ENCODE results near the gene RPS27L.

The RPS27L gene

GRCh38 chr15:63185206-63185605 is 27.9 kb upstream of the RPS27L start:
- 83% methylated on average over 2 of the region's 2 CpGs for WGBS

GRCh38 chr15:63181648-63182047 is 24.4 kb upstream of the RPS27L start:
- no peak overlapping the region for H3K27ac ChIP-seq (ENCODE audit: low read depth, low read length)
- WGBS = 96% methylated on average over 2 of the region's 2 CpGs
- H3K4me1 ChIP-seq (ENCODE audit: insufficient read depth, low read length) = no peaks in the 10 kb centered on the region
- no peak overlapping the region for H3K4me3 ChIP-seq (ENCODE audit: low read length)
- H3K9me3 ChIP-seq (ENCODE audit: insufficient read depth, low read depth, low read length) = no peaks in the 10 kb centered on the region
- no peaks in the 10 kb centered on the region for H3K36me3 ChIP-seq (ENCODE audit: insufficient read depth, low read length)
- H3K9ac ChIP-seq (ENCODE audit: low read depth, low read length) = no peak overlapping the region
- H3K27me3 ChIP-seq (ENCODE audit: insufficient read depth, low read length) = no peaks in the 10 kb centered on the region

More at GRCh38 chr15:63185206-63185605, 27.9 kb upstream of the RPS27L start:
- Histone ChIP-seq H3K27me3 (ENCODE audit: insufficient read depth, low read length) (no peaks in the 10 kb centered on the region), H3K4me3 (ENCODE audit: low read length) (no peak overlapping the region), H3K36me3 (ENCODE audit: insufficient read depth, low read length) (no peaks in the 10 kb centered on the region), H3K4me1 (ENCODE audit: insufficient read depth, low read length) (peaks cover 8% of the 10 kb centered on the region), H3K9ac (ENCODE audit: low read depth, low read length) (no peak overlapping the region), H3K9me3 (ENCODE audit: insufficient read depth, low read depth, low read length) (no peaks in the 10 kb centered on the region), H3K27ac (ENCODE audit: low read depth, low read length) (no peak overlapping the region)

- Histone ChIP-seq H3K36me3 (ENCODE audit: insufficient read depth, low read length) (no peaks in the 10 kb centered on the region), H3K27ac (ENCODE audit: low read depth, low read length) (no peak overlapping the region), H3K27me3 (ENCODE audit: insufficient read depth, low read length) (no peaks in the 10 kb centered on the region), H3K9me3 (ENCODE audit: insufficient read depth, low read depth, low read length) (no peaks in the 10 kb centered on the region), H3K4me3 (ENCODE audit: low read length) (no peak overlapping the region), H3K4me1 (ENCODE audit: insufficient read depth, low read length) (no peaks in the 10 kb centered on the region), H3K9ac (ENCODE audit: low read depth, low read length) (no peak overlapping the region)
- 93% methylated on average over 1 of the region's 2 CpGs for WGBS
Measured at GRCh38 chr15:63180746-63181145, 23.5 kb upstream of the RPS27L start.

GRCh38 chr15:63178034-63178433 is 20.8 kb upstream of the RPS27L start:
- H3K9ac ChIP-seq (ENCODE audit: low read depth, low read length) = no peak overlapping the region
- H3K4me3 ChIP-seq (ENCODE audit: low read length) = no peak overlapping the region
- no peaks in the 10 kb centered on the region for H3K27me3 ChIP-seq (ENCODE audit: insufficient read depth, low read length)
- WGBS = 59% methylated on average over 5 of the region's 5 CpGs
- H3K36me3 ChIP-seq (ENCODE audit: insufficient read depth, low read length) = no peaks in the 10 kb centered on the region
- no peak overlapping the region for H3K27ac ChIP-seq (ENCODE audit: low read depth, low read length)
- H3K9me3 ChIP-seq (ENCODE audit: insufficient read depth, low read depth, low read length) = no peaks in the 10 kb centered on the region
- H3K4me1 ChIP-seq (ENCODE audit: insufficient read depth, low read length) = peaks cover 4% of the 10 kb centered on the region; the same call in 1 of the 2 replicates

GRCh38 chr15:63176302-63176701 is 19.0 kb upstream of the RPS27L start:
- H3K4me1 ChIP-seq (ENCODE audit: insufficient read depth, low read length) = peaks cover 9% of the 10 kb centered on the region; the same call in 1 of the 2 replicates
- H3K9me3 ChIP-seq (ENCODE audit: insufficient read depth, low read depth, low read length) = no peaks in the 10 kb centered on the region
- H3K36me3 ChIP-seq (ENCODE audit: insufficient read depth, low read length) = no peaks in the 10 kb centered on the region
- no peak overlapping the region for H3K4me3 ChIP-seq (ENCODE audit: low read length)
- H3K27ac ChIP-seq (ENCODE audit: low read depth, low read length) = no peak overlapping the region
- WGBS = 95% methylated on average over 3 of the region's 3 CpGs
- H3K9ac ChIP-seq (ENCODE audit: low read depth, low read length) = no peak overlapping the region
- H3K27me3 ChIP-seq (ENCODE audit: insufficient read depth, low read length) = no peaks in the 10 kb centered on the region

GRCh38 chr15:63172851-63173451 is 15.7 kb upstream of the RPS27L start:
- no peaks in the 10 kb centered on the region for H3K36me3 ChIP-seq (ENCODE audit: insufficient read depth, low read length)
- H3K4me3 ChIP-seq (ENCODE audit: low read length) = no peak overlapping the region
- WGBS = 80% methylated on average over 3 of the region's 3 CpGs
- H3K4me1 ChIP-seq (ENCODE audit: insufficient read depth, low read length) = peaks cover 9% of the 10 kb centered on the region; the same call in 1 of the 2 replicates
- H3K9me3 ChIP-seq (ENCODE audit: insufficient read depth, low read depth, low read length) = no peaks in the 10 kb centered on the region
- no peak overlapping the region for H3K27ac ChIP-seq (ENCODE audit: low read depth, low read length)
- no peaks in the 10 kb centered on the region for H3K27me3 ChIP-seq (ENCODE audit: insufficient read depth, low read length)
- H3K9ac ChIP-seq (ENCODE audit: low read depth, low read length) = no peak overlapping the region

- no peak overlapping the region for H3K9ac ChIP-seq (ENCODE audit: low read depth, low read length)
- H3K27ac ChIP-seq (ENCODE audit: low read depth, low read length) = no peak overlapping the region
- H3K4me3 ChIP-seq (ENCODE audit: low read length) = no peak overlapping the region
- no peaks in the 10 kb centered on the region for H3K9me3 ChIP-seq (ENCODE audit: insufficient read depth, low read depth, low read length)
- peaks cover 9% of the 10 kb centered on the region; the same call in 1 of the 2 replicates for H3K4me1 ChIP-seq (ENCODE audit: insufficient read depth, low read length)
- H3K27me3 ChIP-seq (ENCODE audit: insufficient read depth, low read length) = no peaks in the 10 kb centered on the region
- no peaks in the 10 kb centered on the region for H3K36me3 ChIP-seq (ENCODE audit: insufficient read depth, low read length)
- 85% methylated on average over 5 of the region's 5 CpGs for WGBS
Measured at GRCh38 chr15:63172376-63172775, 15.1 kb upstream of the RPS27L start.

- Histone ChIP-seq H3K27me3 (ENCODE audit: insufficient read depth, low read length) (no peaks in the 10 kb centered on the region), H3K36me3 (ENCODE audit: insufficient read depth, low read length) (no peaks in the 10 kb centered on the region), H3K4me3 (ENCODE audit: low read length) (no peak overlapping the region), H3K9me3 (ENCODE audit: insufficient read depth, low read depth, low read length) (no peaks in the 10 kb centered on the region), H3K4me1 (ENCODE audit: insufficient read depth, low read length) (peaks cover 16% of the 10 kb centered on the region), H3K27ac (ENCODE audit: low read depth, low read length) (no peak overlapping the region), H3K9ac (ENCODE audit: low read depth, low read length) (no peak overlapping the region)
- WGBS = 90% methylated on average over 2 of the region's 2 CpGs
Measured at GRCh38 chr15:63169788-63170187, 12.5 kb upstream of the RPS27L start.

- no peaks in the 10 kb centered on the region for H3K9me3 ChIP-seq (ENCODE audit: insufficient read depth, low read depth, low read length)
- no peak overlapping the region for H3K27ac ChIP-seq (ENCODE audit: low read depth, low read length)
- peaks cover 6% of the 10 kb centered on the region for H3K4me1 ChIP-seq (ENCODE audit: insufficient read depth, low read length)
- no peak overlapping the region for H3K9ac ChIP-seq (ENCODE audit: low read depth, low read length)
- 92% methylated on average over 2 of the region's 2 CpGs for WGBS
- no peaks in the 10 kb centered on the region for H3K27me3 ChIP-seq (ENCODE audit: insufficient read depth, low read length)
- no peak overlapping the region for H3K4me3 ChIP-seq (ENCODE audit: low read length)
- H3K36me3 ChIP-seq (ENCODE audit: insufficient read depth, low read length) = no peaks in the 10 kb centered on the region
Measured at GRCh38 chr15:63166219-63166618, 8.9 kb upstream of the RPS27L start.

- no peak overlapping the region for H3K4me3 ChIP-seq (ENCODE audit: low read length)
- H3K36me3 ChIP-seq (ENCODE audit: insufficient read depth, low read length) = no peaks in the 10 kb centered on the region
- H3K27ac ChIP-seq (ENCODE audit: low read depth, low read length) = no peak overlapping the region
- WGBS = 94% methylated on average over 5 of the region's 6 CpGs
- H3K4me1 ChIP-seq (ENCODE audit: insufficient read depth, low read length) = peaks cover 6% of the 10 kb centered on the region
- H3K9ac ChIP-seq (ENCODE audit: low read depth, low read length) = no peak overlapping the region
- H3K27me3 ChIP-seq (ENCODE audit: insufficient read depth, low read length) = no peaks in the 10 kb centered on the region
- no peaks in the 10 kb centered on the region for H3K9me3 ChIP-seq (ENCODE audit: insufficient read depth, low read depth, low read length)
Measured at GRCh38 chr15:63165166-63165859, 8.0 kb upstream of the RPS27L start.

GRCh38 chr15:63163217-63163616 is 5.9 kb upstream of the RPS27L start:
- 0 out of 2 replicates have a peak, but pooled peaks cover 3% of the 10 kb centered on the region for H3K36me3 ChIP-seq (ENCODE audit: insufficient read depth, low read length)
- no peaks in the 10 kb centered on the region for H3K9me3 ChIP-seq (ENCODE audit: insufficient read depth, low read depth, low read length)
- no peaks in the 10 kb centered on the region for H3K27me3 ChIP-seq (ENCODE audit: insufficient read depth, low read length)
- H3K4me3 ChIP-seq (ENCODE audit: low read length) = no peak overlapping the region
- no peak overlapping the region for H3K9ac ChIP-seq (ENCODE audit: low read depth, low read length)
- H3K4me1 ChIP-seq (ENCODE audit: insufficient read depth, low read length) = peaks cover 6% of the 10 kb centered on the region
- 86% methylated on average over 4 of the region's 4 CpGs for WGBS
- no peak overlapping the region for H3K27ac ChIP-seq (ENCODE audit: low read depth, low read length)
